Fibroblast of pulmonary artery (primary cell): ENCODE measurements around the gene NHERF2.
"Not testable (repeated sequence)": the region's sequence is repeated elsewhere in the genome, so short reads cannot be mapped to it uniquely, and the experiment has no call there.

ENCODE experiments used
- DNase-seq: peaks from one replicate; pipeline ENCODE4 v3.0.0-alpha.2; 2010; ENCODE audit warnings: low read depth
- H3K4me3 ChIP-seq: replicated peaks from 2 replicates; pipeline ENCODE4 v1.5.1; 2011; ENCODE audit warnings: low read depth, mild to moderate bottlenecking, control low read depth, low read length, moderate library complexity
- TF ChIP-seq, protein P1 (sequence below): IDR thresholded peaks from 2 replicates; pipeline ENCODE4 v1.5.1; 2011; ENCODE audit warnings: mild to moderate bottlenecking, control low read depth, low read length, inconsistent platforms; ENCODE audit errors: missing control alignments

NHERF2 gene

DNA sequence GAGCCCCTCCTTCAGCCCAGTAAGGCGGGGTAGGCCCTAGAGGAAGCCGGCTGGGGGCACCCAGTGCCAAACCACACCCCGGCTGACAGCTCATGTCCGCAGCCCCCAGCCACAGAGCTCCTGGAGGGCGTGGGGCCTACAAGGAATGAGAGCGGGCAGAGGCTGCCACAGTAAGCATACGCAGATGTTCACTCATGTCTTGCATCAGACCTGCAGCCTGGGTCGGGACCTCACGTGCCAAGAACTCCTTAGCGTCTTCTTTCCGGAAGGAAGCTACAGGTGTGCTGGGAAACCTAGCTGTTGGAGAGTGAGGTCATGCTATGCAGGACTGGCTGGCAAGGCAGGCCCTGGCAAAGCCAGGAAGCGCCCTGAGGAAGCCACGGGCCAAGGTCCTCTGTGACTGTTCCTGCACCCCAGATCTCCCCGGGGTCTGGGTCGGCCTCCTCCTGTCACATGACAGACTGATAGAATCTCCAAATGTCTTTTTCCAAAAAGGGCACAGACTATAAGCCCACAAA lies 18.6 kb upstream of the NHERF2 start:
- peak; percentile 72 for DNase-seq
- TF ChIP-seq, protein P1, sequence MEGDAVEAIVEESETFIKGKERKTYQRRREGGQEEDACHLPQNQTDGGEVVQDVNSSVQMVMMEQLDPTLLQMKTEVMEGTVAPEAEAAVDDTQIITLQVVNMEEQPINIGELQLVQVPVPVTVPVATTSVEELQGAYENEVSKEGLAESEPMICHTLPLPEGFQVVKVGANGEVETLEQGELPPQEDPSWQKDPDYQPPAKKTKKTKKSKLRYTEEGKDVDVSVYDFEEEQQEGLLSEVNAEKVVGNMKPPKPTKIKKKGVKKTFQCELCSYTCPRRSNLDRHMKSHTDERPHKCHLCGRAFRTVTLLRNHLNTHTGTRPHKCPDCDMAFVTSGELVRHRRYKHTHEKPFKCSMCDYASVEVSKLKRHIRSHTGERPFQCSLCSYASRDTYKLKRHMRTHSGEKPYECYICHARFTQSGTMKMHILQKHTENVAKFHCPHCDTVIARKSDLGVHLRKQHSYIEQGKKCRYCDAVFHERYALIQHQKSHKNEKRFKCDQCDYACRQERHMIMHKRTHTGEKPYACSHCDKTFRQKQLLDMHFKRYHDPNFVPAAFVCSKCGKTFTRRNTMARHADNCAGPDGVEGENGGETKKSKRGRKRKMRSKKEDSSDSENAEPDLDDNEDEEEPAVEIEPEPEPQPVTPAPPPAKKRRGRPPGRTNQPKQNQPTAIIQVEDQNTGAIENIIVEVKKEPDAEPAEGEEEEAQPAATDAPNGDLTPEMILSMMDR: no peak
- H3K4me3 ChIP-seq: peak overlapping the region; percentile 68

- peak; percentile 57 for DNase-seq
- peak overlapping the region; percentile 68 for H3K4me3 ChIP-seq
- TF ChIP-seq, protein P1: no peak
Measured at GRCh38 chr16:2008631-2009163, 18.0 kb upstream of the NHERF2 start.

GRCh38 chr16:2009164-2009711 lies 17.5 kb upstream of the NHERF2 start:
- no peak for DNase-seq
- TF ChIP-seq, protein P1: no peak
- H3K4me3 ChIP-seq: peak overlapping the region; percentile 68

GRCh38 chr16:2009791-2010510 lies 16.8 kb upstream of the NHERF2 start, which contains the start of gene ZNF598:
TSS of gene ZNF598 (minus strand) at chr16:2009821.
- peak; percentile 86 for DNase-seq
- peak within 1 kb of the TSS; percentile 82 for H3K4me3 ChIP-seq
- TF ChIP-seq, protein P1: no peak

DNA sequence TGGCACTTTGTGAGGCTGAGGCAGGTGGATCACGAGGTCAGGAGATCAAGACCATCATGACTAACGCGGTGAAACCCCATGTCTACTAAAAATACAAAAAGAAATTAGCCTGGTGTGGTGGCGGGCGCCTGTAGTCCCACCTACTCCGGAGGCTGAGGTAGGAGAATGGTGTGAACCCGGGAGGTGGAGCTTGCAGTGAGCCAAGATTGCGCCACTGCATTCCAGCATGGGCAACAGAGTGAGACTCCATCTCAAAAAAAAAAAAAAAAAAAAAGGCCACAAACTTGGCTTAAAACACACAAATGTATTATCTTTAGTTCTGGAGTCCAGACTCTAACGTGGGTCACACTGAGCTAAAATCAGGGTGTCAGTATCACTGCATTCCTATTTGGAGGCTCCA lies 15.0 kb upstream of the NHERF2 start:
- not testable (repeated sequence) for H3K4me3 ChIP-seq, DNase-seq

- DNase-seq: no peak
- H3K4me3 ChIP-seq: no peak overlapping the region
- TF ChIP-seq, protein P1: no peak
Measured at GRCh38 chr16:2013527-2013926, 13.2 kb upstream of the NHERF2 start.

DNA sequence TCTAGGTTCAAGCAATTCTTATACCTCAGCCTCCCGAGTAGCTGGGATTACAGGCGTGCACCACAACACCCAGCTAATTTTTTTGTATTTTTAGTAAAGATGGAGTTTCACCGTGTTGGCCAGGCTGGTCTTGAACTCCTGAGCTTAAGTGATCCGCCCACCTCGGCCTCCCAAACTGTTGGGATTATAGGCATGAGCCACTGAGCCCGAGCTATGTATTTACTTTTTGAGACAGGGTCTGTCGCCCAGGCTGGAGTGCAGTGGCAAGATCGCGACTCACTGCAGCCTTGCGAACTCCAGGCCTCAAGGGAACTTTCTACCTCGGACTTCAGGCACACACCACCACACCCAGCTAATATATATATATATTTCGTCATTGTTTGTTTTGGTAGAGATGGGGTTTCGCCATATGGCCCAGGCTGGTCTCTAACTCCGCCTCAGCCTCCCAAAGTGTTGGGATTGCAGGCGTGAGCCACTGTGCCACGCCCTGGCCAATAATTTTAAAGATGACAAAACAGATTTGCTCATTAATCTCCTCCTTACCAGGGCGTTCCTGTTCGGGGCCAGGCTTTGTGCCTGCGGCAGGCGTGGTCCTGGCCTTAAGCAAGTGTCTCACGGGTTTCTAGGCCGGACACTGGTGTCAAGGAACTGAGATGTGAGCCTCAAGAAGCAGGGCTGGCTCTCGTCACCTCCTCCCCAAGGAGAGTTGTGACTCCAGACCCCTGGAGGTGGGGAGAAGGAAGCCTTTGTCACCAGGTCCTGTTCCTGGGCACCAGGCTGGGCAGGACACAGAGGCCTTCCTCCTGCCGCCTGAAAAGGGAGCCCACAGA lies 11.4 kb upstream of the NHERF2 start:
- H3K4me3 ChIP-seq: no peak overlapping the region
- TF ChIP-seq, protein P1: no peak
- DNase-seq: no peak
